NCI-H146 treated with DMSO at 0.1 percent for 48 hours (cell line): ENCODE measurements around the gene MOCOS.
"Not testable (repeated sequence)": the region's sequence is repeated elsewhere in the genome, so short reads cannot be mapped to it uniquely, and the experiment has no call there.

Source experiments
- DNase-seq: peaks from one replicate; lab custom pipeline; 2025; ENCODE audit not compliant: unreplicated experiment; lab: John Stamatoyannopoulos, UW

Gene MOCOS, protein sequence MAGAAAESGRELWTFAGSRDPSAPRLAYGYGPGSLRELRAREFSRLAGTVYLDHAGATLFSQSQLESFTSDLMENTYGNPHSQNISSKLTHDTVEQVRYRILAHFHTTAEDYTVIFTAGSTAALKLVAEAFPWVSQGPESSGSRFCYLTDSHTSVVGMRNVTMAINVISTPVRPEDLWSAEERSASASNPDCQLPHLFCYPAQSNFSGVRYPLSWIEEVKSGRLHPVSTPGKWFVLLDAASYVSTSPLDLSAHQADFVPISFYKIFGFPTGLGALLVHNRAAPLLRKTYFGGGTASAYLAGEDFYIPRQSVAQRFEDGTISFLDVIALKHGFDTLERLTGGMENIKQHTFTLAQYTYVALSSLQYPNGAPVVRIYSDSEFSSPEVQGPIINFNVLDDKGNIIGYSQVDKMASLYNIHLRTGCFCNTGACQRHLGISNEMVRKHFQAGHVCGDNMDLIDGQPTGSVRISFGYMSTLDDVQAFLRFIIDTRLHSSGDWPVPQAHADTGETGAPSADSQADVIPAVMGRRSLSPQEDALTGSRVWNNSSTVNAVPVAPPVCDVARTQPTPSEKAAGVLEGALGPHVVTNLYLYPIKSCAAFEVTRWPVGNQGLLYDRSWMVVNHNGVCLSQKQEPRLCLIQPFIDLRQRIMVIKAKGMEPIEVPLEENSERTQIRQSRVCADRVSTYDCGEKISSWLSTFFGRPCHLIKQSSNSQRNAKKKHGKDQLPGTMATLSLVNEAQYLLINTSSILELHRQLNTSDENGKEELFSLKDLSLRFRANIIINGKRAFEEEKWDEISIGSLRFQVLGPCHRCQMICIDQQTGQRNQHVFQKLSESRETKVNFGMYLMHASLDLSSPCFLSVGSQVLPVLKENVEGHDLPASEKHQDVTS

GRCh38 chr18:36187193-36187825 is at the start of gene MOCOS:
Gene MOCOS (plus strand): TSS chr18:36187497. CDS start chr18:36187540, 43 bp downstream.
- DNase-seq: no peak

DNA sequence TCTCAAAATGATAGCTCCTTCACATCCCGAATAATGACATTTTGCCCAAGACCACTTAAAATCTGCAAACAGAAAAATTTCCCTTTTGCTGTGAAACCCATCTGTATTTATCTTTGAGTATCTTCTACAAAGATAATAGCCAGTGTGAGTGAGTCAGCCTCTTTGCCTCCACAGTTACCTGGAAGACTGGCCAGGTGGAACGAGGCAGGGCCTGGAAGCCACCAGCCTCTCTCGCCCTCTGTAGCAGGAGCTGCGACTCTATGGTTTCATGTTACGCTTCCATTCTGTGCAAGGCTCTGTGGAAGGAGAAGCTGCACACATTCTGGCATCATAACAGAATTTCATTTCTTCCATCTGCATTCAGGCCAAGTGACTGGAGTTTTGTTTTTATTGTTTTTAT is 48.1 kb upstream of the MOCOS start:
- DNase-seq: no peak

DNA sequence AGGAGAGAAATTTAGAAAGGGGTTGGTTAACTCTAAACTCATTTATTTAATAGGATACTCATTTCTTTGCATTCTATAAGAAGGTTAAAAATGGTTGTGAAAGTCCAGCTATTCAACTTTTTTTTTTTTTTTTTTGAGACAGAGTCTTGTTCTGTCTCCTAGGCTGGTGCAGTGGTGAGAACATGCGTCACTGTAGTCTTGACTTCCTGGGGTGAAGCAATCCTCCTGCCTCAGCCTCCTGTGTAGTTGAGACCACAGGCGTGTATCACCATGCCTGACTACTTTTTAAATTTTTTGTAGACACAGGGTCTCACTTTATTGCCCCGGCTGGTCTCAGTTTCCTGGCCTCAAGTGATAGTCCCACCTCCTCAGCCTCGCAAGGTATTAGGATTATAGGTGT is 45.7 kb upstream of the MOCOS start:
- DNase-seq: no peak

DNA sequence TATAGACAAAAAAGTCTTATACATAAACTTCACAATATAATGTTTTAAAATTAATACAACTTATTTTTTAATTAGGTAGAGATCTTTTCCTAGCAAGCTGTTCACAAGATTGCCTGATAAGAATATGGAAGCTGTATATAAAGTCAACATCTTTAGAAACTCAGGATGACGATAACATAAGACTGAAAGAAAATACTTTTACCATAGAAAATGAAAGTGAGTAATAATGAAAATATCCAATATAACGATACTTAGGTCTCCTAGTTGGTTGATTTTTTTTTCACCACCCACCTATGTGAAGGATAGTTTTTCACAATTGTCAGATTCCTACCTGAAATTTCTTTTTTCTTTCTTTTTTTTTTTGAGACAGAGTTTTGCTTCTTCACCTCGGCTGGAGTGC is 44.5 kb upstream of the MOCOS start:
- no peak for DNase-seq

DNA sequence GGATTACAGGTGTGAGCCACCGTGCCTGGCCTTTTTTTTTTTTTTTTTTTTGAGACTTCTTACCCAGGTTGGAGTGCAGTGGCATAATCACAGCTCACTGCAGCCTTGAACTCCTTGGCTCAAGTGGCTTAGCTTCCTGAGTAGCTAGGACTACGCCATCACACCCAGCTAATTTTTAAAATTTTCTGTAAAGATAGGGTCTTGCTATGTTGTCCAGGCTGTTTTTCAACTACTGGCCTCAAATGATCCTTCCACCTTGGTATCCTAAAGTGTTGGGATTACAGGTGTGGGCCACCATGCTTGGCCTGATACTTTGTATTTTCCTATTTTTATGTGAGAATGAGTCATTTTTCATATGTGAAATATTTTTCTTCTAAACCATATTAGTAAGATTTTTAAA is 43.9 kb upstream of the MOCOS start:
- no peak for DNase-seq

- no peak for DNase-seq
Observed at GRCh38 chr18:36149514-36150289, 37.6 kb upstream of the MOCOS start.

DNA sequence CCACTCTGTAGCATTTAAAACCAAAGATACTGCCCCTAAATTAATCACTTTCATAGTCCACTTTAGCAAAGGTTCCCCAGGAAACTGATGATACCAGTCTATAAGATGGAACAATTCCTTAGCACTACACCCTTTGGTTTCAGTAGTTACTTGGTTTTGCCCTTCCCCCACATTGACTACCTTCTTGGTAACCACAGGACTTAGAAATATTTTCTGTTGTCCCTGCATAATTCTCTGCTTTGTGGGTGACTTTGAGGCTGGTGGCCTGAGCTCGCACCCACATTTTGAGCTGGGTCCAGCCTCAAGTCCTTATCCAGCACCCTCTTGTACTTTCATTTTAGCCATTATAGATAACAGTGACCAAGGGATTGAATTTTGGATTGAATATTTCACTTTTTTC is 34.5 kb upstream of the MOCOS start:
- no peak for DNase-seq

GRCh38 chr18:36153203-36153602 is 34.1 kb upstream of the MOCOS start:
- no peak for DNase-seq

DNA sequence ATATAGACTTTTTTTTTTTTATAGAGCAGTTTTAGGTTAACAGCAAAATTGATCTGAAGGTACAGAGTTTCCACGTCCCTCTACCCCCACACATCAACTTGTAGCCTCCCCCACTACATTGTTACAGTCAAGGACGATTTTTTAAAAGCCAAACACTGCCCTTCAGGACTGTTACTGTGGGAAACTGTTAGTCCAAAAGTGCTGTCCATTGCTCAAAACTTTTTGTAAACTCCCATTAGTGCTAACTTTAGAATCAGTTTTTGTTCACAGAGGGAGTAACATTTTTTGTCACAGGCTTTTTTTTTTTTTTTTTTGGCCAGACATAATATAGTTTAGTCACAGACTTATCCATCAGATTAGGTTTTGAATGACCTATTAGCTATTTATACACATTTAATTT is 33.5 kb upstream of the MOCOS start:
- no peak for DNase-seq

DNA sequence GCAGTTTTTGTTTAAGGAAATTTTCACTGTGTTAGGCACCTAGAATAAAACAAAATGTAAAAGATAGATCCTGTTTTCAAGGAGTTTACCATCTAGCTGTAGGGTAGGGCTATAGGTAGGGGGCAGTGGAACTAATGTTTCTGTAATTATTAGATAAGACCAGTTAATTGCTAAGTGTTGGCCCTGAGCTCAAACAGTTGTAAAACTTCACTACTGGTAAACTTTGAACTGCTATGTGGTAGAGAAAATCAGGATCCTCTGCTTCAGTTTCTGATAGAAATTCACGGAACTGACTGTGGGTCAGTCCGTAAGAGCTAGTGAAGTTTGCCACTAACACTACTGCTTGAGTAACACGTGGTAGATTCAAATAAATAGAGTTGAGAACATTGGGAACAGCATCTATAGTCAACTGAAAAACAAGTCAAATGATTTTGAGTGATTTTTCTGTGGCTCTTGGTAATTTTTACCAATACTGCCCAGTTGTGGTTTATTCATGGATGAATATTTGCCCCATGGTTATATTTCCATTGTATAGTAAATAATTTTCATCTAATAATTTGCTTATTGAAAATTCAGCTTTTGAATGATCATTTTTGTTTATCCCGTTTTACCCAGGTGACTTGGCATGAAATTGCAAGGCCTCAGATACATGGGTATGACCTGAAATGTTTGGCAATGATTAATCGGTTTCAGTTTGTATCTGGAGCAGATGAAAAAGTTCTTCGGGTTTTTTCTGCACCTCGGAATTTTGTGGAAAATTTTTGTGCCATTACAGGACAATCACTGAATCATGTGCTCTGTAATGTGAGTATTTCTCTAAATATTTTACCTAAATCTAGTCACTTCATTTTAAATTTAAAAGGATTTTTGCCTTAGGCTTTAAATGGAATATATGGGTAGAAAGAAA is 31.2 kb upstream of the MOCOS start:
- DNase-seq: no peak

DNA sequence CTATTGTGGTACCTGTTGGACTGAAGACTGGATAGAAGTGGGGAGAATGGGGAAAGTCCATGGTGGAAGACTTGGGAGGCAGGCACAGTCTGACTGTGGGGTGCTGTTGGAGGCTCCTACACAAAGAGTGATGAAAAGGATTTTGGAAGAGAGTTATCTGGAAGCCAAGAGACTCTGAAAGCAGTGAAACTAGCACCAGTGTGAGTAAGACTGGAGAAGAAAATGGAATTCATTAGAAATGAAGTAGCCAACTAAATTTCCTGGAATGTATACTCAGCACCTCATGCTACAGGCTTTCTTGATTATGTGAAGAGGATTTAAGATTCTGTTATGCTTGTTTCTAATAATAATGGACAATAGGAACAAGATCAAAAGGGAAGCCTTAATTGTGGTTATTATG is 29.9 kb upstream of the MOCOS start:
- no peak for DNase-seq

DNA sequence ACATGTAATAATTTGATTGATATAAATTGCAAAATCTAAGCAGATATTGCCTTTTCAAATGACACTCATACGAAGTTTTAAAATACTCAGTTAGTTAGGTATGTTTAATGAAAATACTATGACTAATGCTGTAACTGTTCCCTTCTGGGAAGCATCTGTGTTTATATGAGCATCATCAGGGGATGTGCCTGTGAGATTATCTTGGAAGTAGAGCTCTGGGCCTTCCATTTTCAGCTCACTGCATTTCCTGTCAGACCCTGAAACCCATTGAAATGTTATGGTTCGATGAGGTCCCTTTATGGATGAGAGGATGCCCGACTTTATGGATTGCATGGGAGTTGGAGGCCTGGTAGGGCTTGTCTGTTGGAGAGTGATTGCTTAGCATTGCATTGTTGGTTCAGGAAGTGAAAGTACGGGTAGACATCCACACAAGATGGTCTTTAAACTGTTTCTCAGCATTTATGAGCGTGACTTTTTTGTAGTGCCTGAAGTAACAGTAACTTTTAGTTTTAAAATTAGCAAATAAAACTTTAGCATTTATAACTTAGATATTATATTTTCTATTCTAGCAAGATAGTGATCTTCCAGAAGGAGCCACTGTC is 28.9 kb upstream of the MOCOS start:
- no peak for DNase-seq

- DNase-seq: no peak
Observed at GRCh38 chr18:36160959-36161371, 26.3 kb upstream of the MOCOS start.

DNA sequence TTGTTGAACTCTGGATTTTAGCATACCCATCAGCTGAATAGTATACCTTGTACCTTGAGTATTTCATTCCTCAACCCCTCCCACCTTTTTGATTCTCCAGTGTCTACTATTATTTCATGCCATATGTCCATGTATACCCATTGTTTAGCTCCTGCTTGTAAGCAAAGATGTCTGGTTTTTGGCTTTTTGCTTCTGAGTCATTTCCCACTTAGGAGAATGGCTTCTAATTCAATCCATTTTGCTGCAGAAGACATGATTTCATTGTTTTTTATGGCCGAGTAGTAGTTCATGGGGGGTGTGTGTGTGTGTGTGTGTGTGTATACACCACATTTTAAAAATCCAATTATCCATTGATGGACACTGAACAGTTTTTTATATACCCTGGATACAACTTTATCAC is 24.3 kb upstream of the MOCOS start:
- DNase-seq: no peak

- no peak for DNase-seq
Observed at GRCh38 chr18:36167692-36168218, 19.5 kb upstream of the MOCOS start.

DNA sequence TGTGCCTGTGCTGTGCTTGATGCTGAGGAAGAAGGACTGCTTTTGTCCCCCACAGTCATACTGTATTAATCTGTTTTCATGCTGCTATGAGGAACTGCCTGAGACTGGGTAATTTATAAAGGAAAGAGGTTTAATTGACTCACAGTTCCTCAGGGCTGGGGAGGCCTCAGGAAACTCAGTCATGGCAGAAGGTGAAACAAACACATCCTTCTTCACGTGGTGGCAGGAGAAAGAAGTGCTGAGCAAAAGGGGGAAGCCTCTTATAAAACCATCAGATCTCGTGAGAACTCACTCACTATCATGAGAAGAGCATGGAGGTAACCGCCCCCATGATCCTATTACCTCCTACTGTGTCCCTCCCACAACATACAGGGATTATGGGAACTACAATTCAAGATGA is 19.0 kb upstream of the MOCOS start:
- DNase-seq: not testable (repeated sequence)

DNA sequence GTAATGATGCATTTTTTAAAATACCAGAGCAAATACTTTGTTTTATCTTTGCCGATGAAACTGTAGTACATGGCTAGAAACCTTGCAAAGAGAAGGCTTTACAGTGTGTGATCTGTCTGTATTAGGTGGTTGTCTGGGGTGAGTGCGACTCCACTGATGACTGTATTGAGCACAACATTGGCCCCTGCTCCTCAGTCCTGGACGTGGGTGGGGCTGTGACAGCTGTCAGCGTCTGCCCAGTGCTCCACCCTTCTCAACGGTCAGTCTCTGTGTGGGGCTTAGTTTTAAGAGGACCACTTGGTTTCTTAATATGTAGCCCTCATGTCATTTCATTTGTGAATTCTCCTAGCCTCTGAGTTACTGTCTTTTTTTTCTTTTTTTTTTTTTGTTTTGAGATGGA is 17.4 kb upstream of the MOCOS start:
- DNase-seq: no peak

DNA sequence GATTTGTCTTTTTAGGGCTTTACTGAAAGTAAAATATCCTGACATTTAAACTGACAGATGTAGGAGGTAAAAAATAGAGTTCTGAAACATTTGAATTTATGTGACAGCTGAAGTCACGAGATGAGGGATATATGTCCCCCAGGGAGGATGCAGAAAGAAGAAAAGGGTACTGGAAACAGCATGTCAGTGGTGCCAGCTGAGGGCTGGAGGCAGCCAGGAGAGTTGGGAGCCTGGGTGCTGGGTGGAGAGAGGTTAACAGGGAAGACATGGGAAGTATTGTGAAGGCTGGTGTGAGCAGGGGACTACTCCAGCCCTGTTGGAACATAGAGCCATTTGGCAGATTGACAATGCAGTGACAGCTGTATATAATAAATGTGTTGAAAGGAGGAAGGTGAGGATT is 11.8 kb upstream of the MOCOS start:
- no peak for DNase-seq

DNA sequence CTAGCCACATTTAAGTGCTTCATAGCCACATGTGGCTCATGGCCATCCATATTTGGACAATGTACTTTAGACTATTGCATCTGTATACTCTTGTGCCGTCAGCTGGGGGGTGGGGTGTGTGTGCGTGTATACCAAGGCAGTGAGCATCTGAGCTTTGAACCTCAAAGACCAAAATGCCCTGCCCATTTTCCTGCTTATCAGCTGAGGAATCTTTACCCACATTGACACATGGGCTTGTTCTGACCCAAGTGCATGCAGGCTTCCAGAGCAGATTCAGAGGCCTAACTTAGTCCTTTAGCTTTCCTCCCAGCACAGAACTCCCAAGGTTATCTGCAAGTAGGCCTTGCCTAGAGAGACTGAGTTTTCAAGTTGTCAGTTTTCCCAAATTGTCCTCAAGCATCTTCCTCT is 11.1 kb upstream of the MOCOS start:
- no peak for DNase-seq
